Bone marrow (tissue), 2 donors: ENCODE measurements around the gene P4HB.
"Not testable (repeated sequence)": the region's sequence is repeated elsewhere in the genome, so short reads cannot be mapped to it uniquely, and the experiment has no call there.

Experiments used
- DNase-seq, 2 donors: peaks; one replicate each; lab custom pipeline; 2025; lab: John Stamatoyannopoulos, UW

The P4HB gene

GRCh38 chr17:81845881-81846742 lies 14.2 kb downstream of the P4HB start:
- no peak for DNase-seq

- DNase-seq: no peak
Observed at GRCh38 chr17:81845361-81845760, 15.0 kb downstream of the P4HB start.

- DNase-seq: no peak
Observed at GRCh38 chr17:81844887-81845286, 15.4 kb downstream of the P4HB start.

GRCh38 chr17:81844327-81844851 lies 15.9 kb downstream of the P4HB start:
- DNase-seq: no peak

GRCh38 chr17:81843713-81844326 lies 16.5 kb downstream of the P4HB start:
- no peak for DNase-seq

- no peak for DNase-seq
Observed at GRCh38 chr17:81842725-81843504, 17.4 kb downstream of the P4HB start.

- no peak for DNase-seq
Observed at GRCh38 chr17:81842378-81842724, 18.0 kb downstream of the P4HB start.

- DNase-seq: no peak
Observed at GRCh38 chr17:81841866-81842265, 18.5 kb downstream of the P4HB start.

- no peak for DNase-seq
Observed at GRCh38 chr17:81840826-81841778, 19.2 kb downstream of the P4HB start.

GRCh38 chr17:81840059-81840458 lies 20.3 kb downstream of the P4HB start:
- not testable (repeated sequence) for DNase-seq

GRCh38 chr17:81839301-81839700 lies 21.0 kb downstream of the P4HB start:
- DNase-seq: no peak

GRCh38 chr17:81838753-81839255 lies 21.5 kb downstream of the P4HB start:
- DNase-seq: no peak

- DNase-seq: peak in 1 of 2 donors; percentile 33
Observed at GRCh38 chr17:81837641-81838040, 22.7 kb downstream of the P4HB start.

- DNase-seq: no peak
Observed at GRCh38 chr17:81834831-81835267, 25.5 kb downstream of the P4HB start, which contains the start of gene PPP1R27. TSS of gene PPP1R27 (minus strand) at chr17:81835050. CDS start at chr17:81834953, 97 bp downstream.

GRCh38 chr17:81833921-81834830 lies 26.2 kb downstream of the P4HB start:
- DNase-seq: no peak

GRCh38 chr17:81833160-81833920 lies 27.0 kb downstream of the P4HB start, which contains the start of gene MCRIP1:
TSS of gene MCRIP1 (minus strand) at chr17:81833291. CDS start at chr17:81824506, 8,785 bp downstream.
- DNase-seq: peak; percentile 72 to 81

- DNase-seq: peak in 1 of 2 donors; percentile 33
Observed at GRCh38 chr17:81832608-81833159, 27.7 kb downstream of the P4HB start.

- DNase-seq: no peak
Observed at GRCh38 chr17:81831957-81832607, 28.3 kb downstream of the P4HB start.
